HG03521 (cell line): ENCODE data around the gene PRELP.
"Not testable (repeated sequence)": the region's sequence is repeated elsewhere in the genome, so short reads cannot be mapped to it uniquely, and the experiment has no call there.

Experiments
- ATAC-seq: cut with Tn5 transposase; IDR thresholded peaks from one replicate; pipeline ENCODE4 v1.9.1; 2021; ENCODE audit warnings: mild to moderate bottlenecking, moderate library complexity; ENCODE audit not compliant: unreplicated experiment

The PRELP gene

DNA sequence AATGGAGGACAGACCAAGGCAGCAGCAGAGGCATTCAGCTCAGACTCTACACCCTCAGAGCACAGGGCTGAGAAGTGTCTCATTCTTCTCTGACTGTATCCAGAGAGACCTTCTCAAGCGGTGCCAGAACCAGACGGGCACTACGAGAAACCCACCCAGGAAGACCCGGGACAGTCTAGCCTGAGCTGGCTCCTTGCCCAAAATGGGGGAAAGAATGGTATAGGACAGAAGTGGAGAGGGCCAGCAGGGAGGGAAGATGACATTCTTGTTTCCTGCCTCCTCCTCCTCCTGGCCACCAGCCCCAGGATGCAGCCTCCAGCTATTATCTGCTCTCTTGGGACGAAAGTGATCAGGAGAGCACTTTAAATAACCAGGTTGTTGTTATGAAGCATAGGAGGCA, 22.6 kb upstream of the PRELP start:
- no peak for ATAC-seq

DNA sequence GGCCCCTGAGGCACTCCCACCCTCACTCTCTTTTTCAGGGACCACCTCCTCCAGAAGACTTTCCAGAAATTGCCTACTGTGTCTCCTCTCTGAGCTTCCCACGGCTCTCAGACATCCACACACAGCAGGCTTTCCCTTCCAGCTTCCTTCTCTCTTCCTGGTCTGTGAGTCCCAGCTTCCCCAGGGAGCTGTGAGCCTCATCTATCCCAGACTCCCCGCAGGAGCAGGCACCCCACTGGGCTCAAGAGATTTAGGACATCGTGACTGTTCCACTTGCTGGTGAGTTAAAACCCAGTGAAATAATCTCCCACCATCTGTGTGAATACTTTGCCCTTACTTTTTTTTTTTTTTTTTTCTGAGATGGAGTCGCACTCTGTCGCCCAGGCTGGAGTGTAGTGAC, 22.0 kb upstream of the PRELP start:
- ATAC-seq: no peak

DNA sequence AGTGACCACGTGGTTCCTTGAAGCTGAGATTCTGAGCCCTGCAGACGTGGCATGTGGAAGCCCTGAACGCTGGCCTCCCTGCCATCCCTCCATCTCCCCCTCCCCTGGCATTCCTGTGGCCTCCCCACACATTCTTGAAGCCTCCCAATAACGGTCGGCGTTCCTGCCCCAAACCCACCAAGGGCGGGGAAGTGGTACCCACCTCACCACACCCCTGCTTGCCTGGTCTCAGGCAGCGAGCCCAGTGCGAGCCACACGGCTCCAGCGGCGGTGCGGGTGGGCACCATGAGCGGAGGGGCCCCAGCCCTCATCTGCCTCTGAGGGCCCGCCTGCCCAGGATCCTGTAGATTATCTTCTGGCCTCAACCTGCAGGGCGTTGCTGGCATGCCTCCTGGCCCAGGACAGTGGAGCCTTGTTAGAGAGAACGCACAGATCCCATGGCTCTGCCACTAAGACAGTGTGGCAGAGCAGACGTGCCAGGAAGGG, 20.6 kb upstream of the PRELP start:
- ATAC-seq: no peak

DNA sequence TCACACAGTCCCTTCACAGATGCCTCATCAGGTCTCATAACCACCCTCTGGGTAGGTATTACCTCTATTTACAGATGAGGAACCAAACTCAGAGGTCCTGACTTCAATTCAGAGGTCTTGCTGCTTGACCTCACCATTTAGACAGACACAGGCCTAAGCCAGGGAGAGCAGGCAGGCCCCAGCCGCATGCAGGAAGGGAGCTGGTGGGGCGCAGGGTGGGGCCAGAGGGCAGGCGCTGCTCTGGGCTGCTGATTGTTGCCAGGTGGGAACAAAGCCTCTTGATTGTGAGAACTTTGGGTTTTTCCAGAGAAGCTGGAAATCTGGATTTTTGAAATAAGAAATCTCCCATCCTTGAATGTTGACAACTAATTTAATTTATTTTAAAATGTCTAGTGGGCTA, 19.9 kb upstream of the PRELP start:
- ATAC-seq: no peak

GRCh38 chr1:203456577-203456976, 19.0 kb upstream of the PRELP start:
- ATAC-seq: no peak

- ATAC-seq: no peak
These were observed 17.5 kb upstream of the PRELP start for GRCh38 chr1:203458078-203458477.

GRCh38 chr1:203459671-203460201, 15.9 kb upstream of the PRELP start:
- no peak for ATAC-seq

- ATAC-seq: no peak
These were observed 13.9 kb upstream of the PRELP start for GRCh38 chr1:203461717-203462116.

DNA sequence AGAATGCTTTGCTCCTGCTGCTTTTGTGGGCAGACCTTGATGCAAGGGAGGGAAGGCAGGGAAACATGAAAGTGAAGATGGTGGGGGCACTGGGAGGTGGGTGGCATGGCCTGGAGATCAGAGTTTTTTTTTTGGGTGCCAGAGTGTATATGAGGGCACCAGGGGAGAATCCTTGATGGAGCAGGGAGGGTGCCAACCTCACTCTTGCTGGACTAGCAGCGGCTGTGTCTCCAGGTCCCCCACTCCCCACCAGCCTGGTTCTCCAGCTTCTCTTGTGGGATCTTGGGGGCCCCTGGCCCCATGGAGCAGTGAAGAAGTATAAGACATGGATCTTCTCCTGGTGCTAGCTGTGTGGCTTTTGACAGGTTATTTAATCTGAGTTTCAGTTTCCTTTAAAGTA, 13.5 kb upstream of the PRELP start:
- ATAC-seq: no peak

DNA sequence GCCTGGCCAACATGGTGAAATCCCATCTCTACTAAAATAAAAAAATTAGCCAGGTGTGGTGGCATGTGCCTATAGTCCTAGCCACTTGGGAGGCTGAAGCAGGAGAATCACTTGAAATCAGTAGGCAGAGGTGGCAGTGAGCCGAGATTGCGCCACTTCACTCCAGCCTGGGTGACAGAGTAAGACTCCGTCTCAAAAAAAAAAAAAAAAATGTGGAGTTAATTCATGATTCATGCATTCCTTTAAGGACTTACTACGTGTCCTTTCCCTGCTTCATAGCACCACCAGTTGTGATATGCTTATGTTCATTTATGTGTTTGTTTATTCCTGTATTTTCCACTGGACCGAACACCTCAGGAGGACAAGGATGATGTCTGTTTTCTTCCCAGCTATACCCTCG, 12.7 kb upstream of the PRELP start:
- ATAC-seq: no peak

GRCh38 chr1:203463469-203464062, 12.0 kb upstream of the PRELP start:
- ATAC-seq: no peak

GRCh38 chr1:203464226-203464625, 11.4 kb upstream of the PRELP start:
- ATAC-seq: no peak

DNA sequence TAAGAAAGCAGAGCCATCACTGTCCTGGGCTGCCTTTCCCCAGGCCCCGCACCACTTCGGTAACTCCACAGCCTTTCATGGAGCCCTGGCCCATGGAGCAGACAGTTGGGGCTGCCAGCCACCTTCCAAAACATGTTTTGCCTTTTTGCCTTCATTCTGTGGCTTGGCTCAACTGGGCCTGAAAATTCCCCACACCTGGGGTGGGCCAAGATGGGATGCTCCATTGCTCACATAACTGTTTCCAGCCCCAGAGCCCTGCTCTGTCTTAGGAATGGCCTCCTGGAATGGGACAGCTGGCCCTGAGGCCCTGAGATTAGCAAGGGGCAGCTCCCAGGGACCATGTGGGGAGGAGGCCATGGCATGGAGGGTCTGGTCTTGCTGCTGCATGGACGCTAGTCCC, 10.9 kb upstream of the PRELP start:
- no peak for ATAC-seq

DNA sequence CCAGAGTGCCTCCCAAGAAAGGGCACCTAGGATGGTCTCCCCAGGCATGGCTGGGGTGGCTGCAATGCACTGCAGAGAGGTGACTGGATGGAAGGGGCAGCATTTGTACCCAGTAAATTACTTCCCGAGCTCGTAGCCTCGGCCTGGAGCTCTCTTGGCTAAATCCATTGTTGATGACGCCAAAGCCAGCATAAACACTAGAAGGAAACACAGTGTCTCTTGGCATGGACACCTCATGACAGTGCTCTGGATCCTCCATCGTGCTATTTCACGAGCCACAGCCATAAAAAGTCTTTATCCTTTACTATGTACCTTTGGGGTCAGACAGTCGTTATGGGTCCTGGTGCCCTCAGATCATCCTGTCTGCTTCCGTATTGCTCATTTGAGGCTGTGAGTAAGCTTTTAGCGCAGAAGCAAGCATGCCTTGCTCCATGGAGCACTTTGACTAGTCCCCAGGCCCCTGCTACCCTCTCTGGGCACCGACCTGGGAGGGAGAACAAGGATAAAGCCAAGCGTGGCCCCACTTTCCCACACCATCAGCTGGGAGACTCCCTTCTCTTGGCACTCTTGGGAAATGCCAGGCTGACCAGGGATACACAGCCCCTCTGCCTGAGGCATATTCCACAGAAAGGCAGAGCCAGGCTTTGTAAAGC, 10.3 kb upstream of the PRELP start:
- no peak for ATAC-seq

DNA sequence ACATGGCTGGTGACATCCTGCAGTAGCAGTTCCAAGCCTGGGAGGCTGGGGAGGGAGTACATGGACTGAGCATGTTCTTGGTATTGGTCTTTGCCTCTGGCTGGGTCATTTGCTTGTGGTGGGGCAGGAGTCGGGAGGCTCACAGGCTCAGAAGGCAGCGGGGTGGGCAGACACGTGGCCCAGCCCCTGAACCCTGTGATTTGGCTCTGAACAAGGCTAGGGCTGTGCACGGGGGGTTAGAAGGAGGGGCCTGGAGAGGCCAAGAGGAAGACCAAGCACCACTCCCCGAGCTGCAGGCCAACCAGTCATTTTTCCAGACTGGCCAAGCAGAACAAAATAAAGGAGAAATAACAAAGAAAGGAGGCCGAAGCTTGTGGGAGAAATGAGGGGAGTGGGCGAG, 9.7 kb upstream of the PRELP start:
- no peak for ATAC-seq

DNA sequence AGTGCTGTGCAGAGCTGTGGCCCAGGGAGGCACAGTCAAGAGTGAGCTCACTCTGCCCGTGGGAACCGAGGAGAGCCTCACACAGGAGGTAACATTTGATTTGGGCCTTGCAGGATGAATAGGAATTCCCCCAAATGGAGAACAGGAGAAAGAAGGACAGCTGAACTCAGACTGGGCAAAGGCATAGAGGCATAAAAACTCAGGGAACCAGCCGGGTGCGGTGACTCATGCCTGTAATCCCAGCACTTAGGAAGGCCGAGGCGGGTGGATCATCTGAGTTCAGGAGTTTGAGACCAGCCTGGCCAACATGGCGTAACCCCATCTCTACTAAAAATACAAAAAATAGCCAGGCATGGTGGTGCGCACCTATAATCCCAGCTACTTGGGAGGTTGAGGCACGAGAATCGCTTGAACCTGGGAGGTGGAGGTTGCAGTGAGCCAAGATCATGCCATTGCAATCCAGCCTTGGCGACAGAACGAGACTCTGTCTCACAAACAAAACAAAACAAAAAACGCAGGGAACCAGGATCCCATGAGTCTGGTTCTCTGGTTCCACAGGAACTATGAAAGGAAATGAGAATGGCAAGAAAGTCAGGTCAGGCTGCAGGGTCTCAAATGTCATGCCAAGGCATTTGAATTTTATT, 8.6 kb upstream of the PRELP start:
- ATAC-seq: not testable (repeated sequence)

- ATAC-seq: no peak
These were observed 8.1 kb upstream of the PRELP start for GRCh38 chr1:203467550-203467921.

GRCh38 chr1:203468326-203468725, 7.3 kb upstream of the PRELP start:
- ATAC-seq: no peak

DNA sequence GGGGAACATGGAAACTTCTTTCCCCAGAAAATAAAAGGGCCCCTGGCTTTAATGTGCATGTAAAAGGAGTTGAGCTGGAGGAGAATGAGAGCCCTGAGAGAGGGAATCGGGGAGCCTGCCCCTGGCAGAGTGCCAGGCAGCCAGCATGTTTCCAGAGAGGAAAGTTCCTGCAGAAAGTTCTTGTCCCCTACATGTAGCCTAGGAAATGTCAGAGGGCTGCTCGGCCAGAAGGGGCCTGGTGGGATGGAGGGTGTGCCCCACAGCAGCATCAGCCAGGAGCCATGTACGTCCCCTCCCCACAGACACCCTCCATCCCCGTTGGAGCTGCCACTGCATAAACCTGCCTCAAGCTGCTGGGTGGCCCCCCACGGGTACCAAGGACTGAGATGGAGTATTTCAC, 5.4 kb upstream of the PRELP start:
- no peak for ATAC-seq

DNA sequence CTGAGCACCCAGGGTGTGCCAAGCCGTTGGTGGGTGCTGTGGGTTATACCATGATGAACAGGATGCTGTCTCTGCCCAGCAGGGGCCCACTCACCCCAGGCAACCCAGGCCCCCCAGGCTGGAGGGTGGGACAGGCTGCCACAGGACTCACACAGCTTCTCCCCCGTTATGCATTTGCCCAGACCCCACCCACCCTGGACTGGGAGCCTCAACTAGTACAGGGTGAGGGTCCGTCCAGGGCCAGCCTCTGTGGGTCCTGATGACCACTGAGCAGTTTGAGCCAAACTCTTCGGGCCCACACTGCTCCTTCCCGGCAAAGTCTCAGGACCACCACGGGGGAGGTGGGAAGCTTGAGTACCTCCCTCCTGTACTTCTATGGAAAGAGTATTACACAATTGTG, 3.8 kb upstream of the PRELP start:
- no peak for ATAC-seq

GRCh38 chr1:203473281-203473680, 2.3 kb upstream of the PRELP start:
- ATAC-seq: no peak

- no peak for ATAC-seq
These were observed 1.8 kb upstream of the PRELP start for GRCh38 chr1:203473781-203474305.
